Activated CD4-positive, alpha-beta T cell treated with anti-CD3 and anti-CD28 coated beads, Interleukin-2, amount 10 ng/mL, durations not matched to agents 7 days and 5 days (primary cell): ENCODE results near the gene TJP3. TPM values are rescaled to one million over a fixed set of nuclear protein-coding genes. Genes with fewer than 3 reads are reported as not detected.

ENCODE experiments used
- CTCF ChIA-PET: fragments of 350-600 bp; sonication (Branson Sonifier 250); formaldehyde crosslinking; loops from one replicate; lab custom pipeline; 2021; ENCODE audit warnings: antibody characterized with exemption; lab: Charles Lee
- POLR2A ChIA-PET: fragments of 350-600 bp; sonication (Branson Sonifier 250); formaldehyde crosslinking; loops from one replicate; lab custom pipeline; 2021; ENCODE audit warnings: antibody characterized with exemption; lab: Charles Lee
- DNase-seq: peaks from one replicate; pipeline ENCODE4 v3.0.0-alpha.2; 2020
- H3K27ac Mint-ChIP-seq: one replicate; pipeline ENCODE4 v1.8.0; 2021; ENCODE audit warnings: mild to moderate bottlenecking, moderate library complexity, mixed read lengths
- H3K27me3 Mint-ChIP-seq: one replicate; pipeline ENCODE4 v1.8.0; 2021; ENCODE audit warnings: mixed read lengths
- H3K36me3 Mint-ChIP-seq: one replicate; pipeline ENCODE4 v1.8.0; 2021; ENCODE audit warnings: low read depth, mixed read lengths
- H3K4me1 Mint-ChIP-seq: one replicate; pipeline ENCODE4 v1.8.0; 2021; ENCODE audit warnings: mixed read lengths
- H3K4me3 Mint-ChIP-seq: one replicate; pipeline ENCODE4 v1.8.0; 2021; ENCODE audit warnings: mild to moderate bottlenecking, moderate library complexity, mixed read lengths
- H3K9me3 Mint-ChIP-seq: one replicate; pipeline ENCODE4 v1.8.0; 2021; ENCODE audit warnings: mixed read lengths
- total RNA-seq, 2 experiments: library from RNA; stranded (reverse); gene quantifications; one replicate each; pipeline ENCODE4 v1.2.3, GENCODE V29; 2021

TJP3 gene
- total RNA-seq, 2 experiments from 2014 or later, result 2.7 to 3.5 TPM

DNA sequence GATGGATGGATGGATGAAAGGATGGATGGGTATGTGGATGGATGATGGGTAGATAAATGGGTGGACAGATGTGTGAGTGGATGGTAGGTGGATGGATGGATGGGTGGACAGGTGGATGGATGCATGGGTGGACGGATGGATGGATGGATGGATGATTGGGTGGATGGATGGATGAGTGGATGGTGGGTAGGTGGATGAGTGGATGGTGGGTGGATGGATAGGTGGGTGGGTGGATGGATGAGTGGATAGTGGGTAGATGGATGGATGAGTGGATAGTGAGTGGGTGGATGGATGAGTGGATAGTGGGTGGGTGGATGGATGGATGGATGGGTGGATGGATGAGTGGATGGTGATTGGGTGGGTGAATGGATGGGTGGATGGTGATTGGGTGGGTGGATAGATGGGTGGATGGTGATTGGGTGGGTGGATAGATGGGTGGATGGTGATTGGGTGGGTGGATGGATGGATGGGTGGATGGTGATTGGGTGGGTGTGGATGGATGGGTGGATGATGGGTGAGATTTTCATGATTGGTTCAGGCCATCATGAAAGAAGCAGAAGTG, 68.4 kb downstream of the TJP3 start:
- Mint-ChIP-seq H3K27me3 (no peaks in the 10 kb centered on the region), H3K4me1 (peaks cover 11% of the 10 kb centered on the region), H3K9me3 (peaks cover 8% of the 10 kb centered on the region), H3K36me3 (peaks cover 8% of the 10 kb centered on the region), H3K4me3 (no peak overlapping the region), H3K27ac (no peak overlapping the region)
- ChIA-PET CTCF (interaction anchor here (0.6 kb wide), 1 partner anchor 14 kb away, joined by 3 read pairs; the partner anchor contains the start of gene MRPL54), POLR2A (no interaction called here)
- no peak for DNase-seq

DNA sequence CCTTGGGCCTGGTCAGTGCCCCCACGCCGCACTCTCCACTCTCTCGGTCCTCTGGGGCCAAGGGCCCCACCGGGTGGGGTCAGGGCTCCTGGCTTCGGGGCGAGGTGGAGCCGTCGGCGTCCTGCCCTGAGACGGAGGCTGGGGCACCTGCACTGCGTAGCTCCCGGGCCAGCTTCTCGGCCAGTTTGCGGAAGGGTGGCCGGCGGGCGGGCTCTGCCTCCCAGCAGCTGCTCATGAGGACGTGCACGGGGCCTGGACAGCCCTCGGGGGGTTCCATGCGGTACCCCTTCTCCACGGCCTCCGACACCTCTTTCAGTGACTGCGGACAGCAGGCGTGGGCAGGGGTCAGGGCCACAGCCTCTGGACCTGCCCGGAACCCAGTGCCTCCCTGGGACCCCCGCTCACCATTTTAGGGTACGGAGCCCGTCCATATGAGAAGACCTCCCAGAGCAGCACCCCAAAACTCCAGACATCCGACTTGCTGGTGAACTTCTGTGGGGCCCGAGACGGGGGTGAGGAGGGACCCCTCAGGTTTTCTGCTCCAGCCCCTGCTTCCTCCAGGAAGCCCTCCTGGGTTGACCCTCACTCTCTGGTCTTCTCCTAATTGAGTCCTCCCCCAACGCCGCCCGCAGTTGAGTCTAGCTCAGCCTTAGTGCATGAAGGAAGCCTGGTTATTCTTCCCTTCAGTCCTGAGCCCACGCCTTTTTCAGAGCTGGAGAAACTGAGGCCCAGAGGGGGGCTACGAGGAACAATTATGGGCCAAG, 70.1 kb downstream of the TJP3 start:
- Mint-ChIP-seq H3K4me3 (no peak overlapping the region), H3K27ac (no peak overlapping the region), H3K9me3 (peaks cover 19% of the 10 kb centered on the region), H3K4me1 (peaks cover 9% of the 10 kb centered on the region), H3K27me3 (no peaks in the 10 kb centered on the region), H3K36me3 (peaks cover 22% of the 10 kb centered on the region)
- POLR2A ChIA-PET, result interaction anchor here (0.6 kb wide), 1 partner anchor 35 kb away, joined by 3 read pairs; no protein-coding TSS in a partner anchor
- CTCF ChIA-PET, result no interaction called here
- DNase-seq, result no peak

DNA sequence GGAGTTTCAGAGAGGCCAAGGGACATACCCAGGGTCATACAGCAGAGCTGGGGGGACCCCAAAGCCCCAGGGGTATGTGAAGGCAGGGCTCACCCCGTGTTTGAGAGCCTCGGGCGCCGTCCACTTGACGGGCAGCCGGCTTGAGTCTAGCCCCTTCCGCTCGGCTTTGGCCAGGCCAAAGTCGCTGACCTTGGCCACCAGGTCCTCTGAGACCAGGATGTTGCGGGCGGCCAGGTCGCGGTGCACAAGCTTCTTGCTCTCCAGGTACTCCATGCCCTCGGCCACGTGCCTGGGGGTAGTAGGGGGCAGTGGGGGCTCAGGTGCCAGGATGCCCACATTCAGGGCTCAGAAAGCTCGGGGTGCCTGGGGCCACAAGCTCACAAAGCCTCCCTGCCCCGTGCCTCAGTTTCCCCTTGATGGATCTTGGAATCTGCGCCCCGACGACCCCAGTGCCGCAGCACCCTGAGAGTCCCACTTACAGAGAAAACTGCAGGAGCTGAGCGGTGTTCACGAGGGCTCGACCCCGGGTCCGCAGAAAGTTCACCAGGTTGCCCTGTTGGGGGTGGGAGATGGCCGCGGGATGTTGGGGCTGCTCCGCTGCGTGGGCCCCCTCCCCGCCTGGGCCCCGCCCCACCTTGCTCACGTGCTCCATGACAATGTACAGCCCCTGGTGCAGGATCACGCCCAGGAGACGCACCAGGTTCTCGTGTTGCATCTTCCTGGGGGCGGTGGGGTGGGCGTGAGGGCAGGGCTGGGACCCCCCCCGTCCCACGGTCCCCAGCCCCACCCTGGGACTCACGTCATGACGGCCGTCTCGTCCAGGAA, 70.9 kb downstream of the TJP3 start:
- Mint-ChIP-seq H3K27ac (no peak overlapping the region), H3K9me3 (peaks cover 19% of the 10 kb centered on the region), H3K36me3 (peaks cover 25% of the 10 kb centered on the region), H3K4me3 (no peak overlapping the region), H3K27me3 (no peaks in the 10 kb centered on the region), H3K4me1 (peaks cover 9% of the 10 kb centered on the region)
- CTCF ChIA-PET, result interaction anchor here (1.2 kb wide), 1 partner anchor 43 kb away, joined by 3 read pairs; no protein-coding TSS in a partner anchor
- no peak for DNase-seq
- POLR2A ChIA-PET, result no interaction called here

DNA sequence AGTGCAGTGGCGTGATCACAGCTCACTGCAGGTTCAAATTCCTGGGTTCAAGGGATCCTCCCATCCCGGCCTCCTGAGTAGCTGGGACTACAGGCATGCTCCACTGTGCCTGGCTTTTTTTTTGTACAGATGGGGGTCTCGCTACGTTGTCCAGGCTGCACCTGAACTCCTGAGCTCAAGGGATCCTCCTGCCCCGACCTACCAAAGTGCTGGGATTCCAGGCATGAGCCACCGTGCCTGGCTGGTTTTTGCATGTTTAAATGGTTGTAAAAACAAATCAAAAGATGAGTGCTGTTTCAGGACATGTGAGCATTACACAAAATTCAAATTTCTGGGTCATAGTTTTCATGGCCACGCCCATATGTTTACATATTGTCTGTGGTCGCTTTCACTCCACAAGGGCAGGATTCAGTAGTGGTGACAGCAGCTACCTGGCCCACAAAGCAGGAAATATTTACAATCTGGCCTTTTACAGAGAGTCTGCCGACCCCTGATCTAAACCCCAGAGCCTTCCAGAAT, 72.7 kb downstream of the TJP3 start:
- peaks cover 21% of the 10 kb centered on the region for H3K4me1 Mint-ChIP-seq
- H3K9me3 Mint-ChIP-seq, result peaks cover 19% of the 10 kb centered on the region
- CTCF ChIA-PET, result interaction anchor here (0.6 to 0.9 kb wide), 4 partner anchors 11 to 109 kb away, joined by 3 to 4 read pairs (median 3); no protein-coding TSS in a partner anchor
- no peak overlapping the region for H3K4me3 Mint-ChIP-seq
- peak; percentile 29 for DNase-seq
- POLR2A ChIA-PET, result no interaction called here
- H3K27me3 Mint-ChIP-seq, result no peaks in the 10 kb centered on the region
- no peak overlapping the region for H3K27ac Mint-ChIP-seq
- H3K36me3 Mint-ChIP-seq, result peaks cover 25% of the 10 kb centered on the region

DNA sequence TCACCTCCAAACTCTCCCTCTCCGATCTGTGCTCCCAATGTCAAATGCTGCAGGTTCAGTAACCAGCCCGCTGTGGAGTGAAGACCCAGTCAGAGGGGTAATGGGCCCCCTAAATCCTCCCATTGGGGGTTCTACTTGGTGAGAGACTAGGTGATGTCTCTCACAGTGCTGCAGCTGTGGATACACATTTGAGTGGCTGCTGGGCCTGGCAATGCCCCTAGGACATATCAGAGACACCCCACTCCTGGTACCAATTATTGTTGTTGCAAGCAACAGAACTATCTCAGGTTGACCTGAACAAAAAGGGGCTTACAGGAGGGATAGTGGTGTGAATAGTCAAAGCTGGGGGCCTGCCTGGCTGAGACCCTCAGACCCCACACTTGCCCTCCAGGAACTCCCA, 73.4 kb downstream of the TJP3 start:
- CTCF ChIA-PET, result interaction anchor here (0.6 to 0.8 kb wide), 2 partner anchors 13 to 108 kb away, joined by 3 to 4 read pairs; no protein-coding TSS in a partner anchor

DNA sequence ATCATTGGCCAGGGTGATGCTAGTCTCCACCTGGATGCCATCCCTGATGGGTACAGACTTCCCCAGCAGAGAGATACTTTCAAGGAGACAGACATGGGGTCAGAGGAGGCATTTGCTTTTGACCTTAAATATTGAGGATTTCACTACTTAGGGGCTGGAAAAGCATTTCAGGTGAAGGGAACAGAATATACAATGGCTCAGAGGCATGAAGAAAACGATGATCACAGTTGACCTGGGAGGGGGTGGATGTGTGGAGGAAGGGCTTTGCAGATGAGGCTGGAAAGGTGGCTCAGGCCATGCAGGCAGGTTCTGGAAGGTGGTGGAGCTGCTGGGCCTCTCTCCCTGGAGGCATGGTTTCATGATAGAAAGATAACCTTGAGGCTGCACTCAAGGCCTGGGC, 74.1 kb downstream of the TJP3 start:
- ChIA-PET CTCF (interaction anchor here (2.4 kb wide), 1 partner anchor 40 kb away, joined by 10 read pairs; no protein-coding TSS in a partner anchor), POLR2A (no interaction called here)
- Mint-ChIP-seq H3K4me3 (no peak overlapping the region), H3K4me1 (peaks cover 21% of the 10 kb centered on the region), H3K27me3 (peaks cover 2% of the 10 kb centered on the region), H3K9me3 (peaks cover 19% of the 10 kb centered on the region), H3K27ac (no peak overlapping the region), H3K36me3 (peaks cover 25% of the 10 kb centered on the region)
- DNase-seq, result no peak

More for the DNA sequence above, 73.4 kb downstream of the TJP3 start:
- H3K36me3 Mint-ChIP-seq, result peaks cover 25% of the 10 kb centered on the region
- POLR2A ChIA-PET, result no interaction called here
- H3K9me3 Mint-ChIP-seq, result peaks cover 19% of the 10 kb centered on the region
- H3K4me3 Mint-ChIP-seq, result no peak overlapping the region
- no peak for DNase-seq
- H3K27ac Mint-ChIP-seq, result peak overlapping the region; percentile 48
- peaks cover 21% of the 10 kb centered on the region for H3K4me1 Mint-ChIP-seq
- peaks cover 1% of the 10 kb centered on the region for H3K27me3 Mint-ChIP-seq

DNA sequence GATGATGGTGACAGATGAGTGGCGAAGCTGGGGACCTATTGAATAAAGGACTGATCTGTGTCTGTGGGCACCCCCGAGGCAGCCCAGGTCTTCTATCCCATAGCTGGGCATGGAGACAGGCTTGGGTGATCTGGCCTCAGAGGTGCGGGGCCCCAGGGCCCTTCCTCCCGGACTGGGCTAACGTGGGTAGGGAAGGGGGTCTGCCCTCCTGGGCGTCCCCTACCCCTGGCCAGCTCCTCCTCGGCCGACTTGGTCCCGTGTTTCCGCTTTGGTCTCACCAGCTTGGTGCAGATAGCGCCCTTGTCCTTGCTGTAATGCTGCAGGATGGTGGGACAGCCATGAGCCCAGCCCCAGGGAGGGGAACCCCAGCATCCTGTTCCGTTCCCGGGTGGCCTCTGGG, 74.7 kb downstream of the TJP3 start:
- Mint-ChIP-seq H3K9me3 (peaks cover 19% of the 10 kb centered on the region), H3K36me3 (peaks cover 25% of the 10 kb centered on the region), H3K4me1 (peaks cover 21% of the 10 kb centered on the region), H3K27me3 (peaks cover 2% of the 10 kb centered on the region), H3K4me3 (no peak overlapping the region), H3K27ac (no peak overlapping the region)
- no peak for DNase-seq
- POLR2A ChIA-PET, result no interaction called here
- CTCF ChIA-PET, result interaction anchor here (2.4 kb wide), 1 partner anchor 39 kb away, joined by 10 read pairs; no protein-coding TSS in a partner anchor

DNA sequence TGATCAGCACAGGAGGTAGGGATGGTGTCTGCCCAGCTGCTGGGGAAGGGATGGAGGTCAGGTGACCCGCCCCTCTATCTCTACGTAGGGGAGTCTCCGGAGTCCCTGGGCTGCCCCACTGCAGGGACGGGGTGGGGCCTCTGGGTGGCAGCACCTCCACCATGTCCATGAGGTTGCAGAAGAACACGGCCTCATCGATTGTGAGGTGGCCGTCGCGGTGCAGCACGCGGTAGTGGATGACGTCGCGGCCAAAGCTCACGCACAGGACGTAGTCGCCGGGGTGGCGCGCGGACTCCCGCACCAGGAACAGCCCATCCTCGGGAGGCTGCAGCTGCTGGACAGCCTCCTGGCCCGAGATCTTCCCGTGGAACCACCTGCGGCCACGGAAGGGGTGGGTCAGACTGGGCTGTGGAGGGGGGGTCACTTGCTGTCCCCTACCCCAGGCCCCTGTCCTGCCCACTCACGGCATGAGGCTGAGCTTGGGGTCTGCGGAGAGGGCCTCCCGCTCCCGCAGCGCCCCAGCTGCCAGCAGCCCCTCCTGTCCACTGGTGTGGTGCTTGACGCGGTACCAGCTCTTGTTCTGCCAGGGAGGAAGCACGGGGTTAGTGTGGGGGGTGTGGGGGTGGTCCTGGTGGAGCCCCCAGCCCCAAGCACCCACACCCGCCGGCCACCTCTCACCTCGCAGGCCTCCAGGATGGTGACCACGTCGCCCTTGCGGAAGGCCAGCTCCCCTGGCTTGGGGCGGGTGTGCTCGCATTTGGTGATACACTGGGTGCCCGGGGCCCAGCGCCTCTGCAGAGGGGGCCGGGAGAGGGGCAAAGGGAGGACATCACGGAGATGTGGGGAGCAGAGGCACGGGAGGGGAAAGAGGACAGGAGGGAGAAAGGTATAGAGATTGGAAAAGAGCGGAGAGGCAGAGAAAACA, 75.7 kb downstream of the TJP3 start:
- H3K4me3 Mint-ChIP-seq, result peak overlapping the region; percentile 48
- H3K4me1 Mint-ChIP-seq, result peaks cover 21% of the 10 kb centered on the region
- peaks cover 2% of the 10 kb centered on the region for H3K27me3 Mint-ChIP-seq
- CTCF ChIA-PET, result interaction anchor here (1.0 to 2.4 kb wide), 4 partner anchors 14 to 38 kb away, joined by 3 to 10 read pairs (median 3); partner anchors contain the start of gene MRPL54
- POLR2A ChIA-PET, result no interaction called here
- no peak overlapping the region for H3K27ac Mint-ChIP-seq
- DNase-seq, result no peak
- peaks cover 25% of the 10 kb centered on the region for H3K36me3 Mint-ChIP-seq
- H3K9me3 Mint-ChIP-seq, result peaks cover 19% of the 10 kb centered on the region

DNA sequence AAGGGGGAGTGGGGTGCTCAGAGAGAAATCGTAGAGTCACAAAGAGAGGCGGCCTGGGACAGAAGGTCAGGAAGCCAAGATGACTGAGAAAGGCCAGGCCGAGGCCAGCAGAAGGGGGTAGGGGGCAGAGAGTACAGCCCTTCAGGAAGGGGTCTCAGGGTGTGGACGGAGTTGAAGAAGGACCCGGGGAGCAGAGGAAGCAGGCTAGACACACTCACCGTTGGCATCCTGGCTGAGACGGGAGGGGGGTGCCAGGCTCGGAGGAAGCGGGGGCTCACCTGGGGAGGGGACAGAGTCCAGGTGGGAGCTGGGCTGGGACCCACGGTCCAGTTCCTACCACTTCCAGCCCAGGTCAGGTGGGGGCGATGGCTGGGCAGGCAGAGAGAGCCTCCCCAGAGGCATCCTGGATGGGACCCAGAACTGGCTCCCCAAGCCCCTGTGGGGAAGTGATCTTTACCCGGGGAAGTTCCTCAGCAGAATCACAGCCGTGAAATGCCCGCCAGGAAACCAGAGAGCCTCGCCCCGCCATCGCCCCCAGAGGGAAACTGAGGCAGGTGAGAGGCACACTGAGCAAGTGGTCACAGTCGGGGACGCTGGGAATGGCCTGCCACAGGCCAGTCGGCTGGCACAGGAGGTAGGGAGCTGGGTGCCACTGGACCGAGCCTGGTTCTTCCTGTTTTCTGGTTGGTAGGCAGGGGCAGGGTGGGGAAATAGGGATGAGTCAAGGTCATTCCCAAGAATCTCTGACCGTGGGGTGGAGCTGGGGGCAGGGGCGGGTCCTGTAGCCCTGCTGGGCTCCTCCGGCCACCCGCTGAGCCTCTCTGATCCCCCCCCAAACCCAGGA, 76.6 kb downstream of the TJP3 start:
- H3K27ac Mint-ChIP-seq, result no peak overlapping the region
- peaks cover 25% of the 10 kb centered on the region for H3K36me3 Mint-ChIP-seq
- H3K27me3 Mint-ChIP-seq, result peaks cover 5% of the 10 kb centered on the region
- CTCF ChIA-PET, result interaction anchor here (0.6 to 2.4 kb wide), 4 partner anchors 15 to 1824 kb away, joined by 3 to 10 read pairs (median 3); partner anchors contain the start of gene MRPL54
- H3K4me1 Mint-ChIP-seq, result peaks cover 21% of the 10 kb centered on the region
- no peak for DNase-seq
- peaks cover 19% of the 10 kb centered on the region for H3K9me3 Mint-ChIP-seq
- POLR2A ChIA-PET, result no interaction called here
- peak overlapping the region; percentile 73 for H3K4me3 Mint-ChIP-seq

DNA sequence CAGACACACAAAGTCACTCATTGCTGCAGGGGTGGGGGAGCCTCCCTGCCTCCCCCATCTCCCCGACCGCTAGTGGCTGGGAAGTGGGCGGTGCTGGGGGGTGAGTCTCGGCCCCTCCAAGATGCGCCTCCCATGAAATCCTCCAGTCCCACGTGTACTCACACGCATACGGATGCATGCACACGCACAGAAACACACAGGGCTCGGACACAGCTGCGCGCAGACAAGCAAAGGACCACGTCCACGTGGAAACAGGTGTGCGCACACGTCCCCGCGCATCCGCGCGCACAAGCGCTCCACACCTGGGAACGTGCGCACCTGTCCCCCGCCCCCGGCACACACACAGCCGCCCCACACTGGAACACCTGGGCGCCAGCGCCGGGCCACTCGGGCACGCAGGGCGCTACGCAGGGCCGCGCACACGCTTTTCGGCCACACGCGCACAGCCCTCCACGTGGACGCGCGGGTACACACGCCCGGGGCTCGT, 77.3 kb downstream of the TJP3 start:
- CTCF ChIA-PET, result interaction anchor here (0.6 kb wide), 1 partner anchor 1823 kb away, joined by 3 read pairs; no protein-coding TSS in a partner anchor
- peak; percentile 17 for DNase-seq
- H3K27ac Mint-ChIP-seq, result peak overlapping the region; percentile 6
- POLR2A ChIA-PET, result no interaction called here
- peaks cover 25% of the 10 kb centered on the region for H3K36me3 Mint-ChIP-seq
- H3K27me3 Mint-ChIP-seq, result peaks cover 5% of the 10 kb centered on the region
- peak overlapping the region; percentile 73 for H3K4me3 Mint-ChIP-seq
- peaks cover 19% of the 10 kb centered on the region for H3K9me3 Mint-ChIP-seq
- peaks cover 21% of the 10 kb centered on the region for H3K4me1 Mint-ChIP-seq
